SU-DHL-6 (cell line): ENCODE data around the gene SETD1A.

Experiments used
- H2AFZ ChIP-seq: fragments of 200-600 bp; sonication (generic); 2 replicates; pipeline ENCODE4 v1.6.1; 2014; ENCODE audit warnings: low read depth, mild to moderate bottlenecking, moderate library complexity, mixed read lengths, antibody characterized with exemption, low read length; ENCODE audit not compliant: severe bottlenecking
- H3F3A ChIP-seq: fragments of 200-600 bp; shearing (Covaris generic); 2 replicates; pipeline ENCODE4 v1.6.0; 2016; ENCODE audit warnings: antibody characterized with exemption, mild to moderate bottlenecking; ENCODE audit not compliant: insufficient read depth
- H3K27ac ChIP-seq: fragments of 200-600 bp; sonication (generic); 2 replicates; pipeline ENCODE4 v1.5.1; 2016; ENCODE audit warnings: low read depth, mild to moderate bottlenecking, low read length, moderate library complexity, mixed read lengths
- H3K27me3 ChIP-seq: fragments of 200-600 bp; sonication (generic), shearing (Covaris generic); 2 replicates; pipeline ENCODE4 v1.6.0; 2014; ENCODE audit warnings: mild to moderate bottlenecking, low read length
- H3K36me3 ChIP-seq: fragments of 200-600 bp; sonication (generic); 2 replicates; pipeline ENCODE4 v1.6.1; 2014; ENCODE audit warnings: mild to moderate bottlenecking, low read length, mixed read lengths
- H3K4me2 ChIP-seq: fragments of 300-600, 200-600 bp; shearing (Covaris generic), sonication (generic); 2 replicates; pipeline ENCODE4 v1.6.0; 2014; ENCODE audit warnings: low read length, low read depth, mild to moderate bottlenecking; ENCODE audit not compliant: poor library complexity, severe bottlenecking
- H3K4me3 ChIP-seq: fragments of 200-600 bp; sonication (generic); 2 replicates; pipeline ENCODE4 v1.5.1; 2014; ENCODE audit warnings: antibody characterized with exemption, low read length, mild to moderate bottlenecking, mixed read lengths; ENCODE audit not compliant: insufficient read depth, poor library complexity, severe bottlenecking
- H3K79me2 ChIP-seq: fragments of 200-600 bp; sonication (generic); 2 replicates; pipeline ENCODE4 v1.6.1; 2014; ENCODE audit warnings: mild to moderate bottlenecking, low read length, moderate library complexity; ENCODE audit not compliant: insufficient read depth
- H3K9ac ChIP-seq: fragments of 200-600 bp; sonication (generic); 2 replicates; pipeline ENCODE4 v1.7.0; 2014; ENCODE audit warnings: mild to moderate bottlenecking, low read length
- H3K9me2 ChIP-seq: fragments of 200-600 bp; sonication (generic); replicated peaks from 2 replicates; pipeline ENCODE4 v1.6.1; 2014; ENCODE audit warnings: low read length; ENCODE audit not compliant: insufficient read depth
- H3K9me3 ChIP-seq: fragments of 200-600 bp; sonication (generic); 2 replicates; pipeline ENCODE4 v1.6.1; 2014; ENCODE audit warnings: low read length, mixed read lengths; ENCODE audit not compliant: insufficient read depth
- H4K20me1 ChIP-seq: fragments of 200-600 bp; sonication (generic); 2 replicates; pipeline ENCODE4 v1.6.1; 2014; ENCODE audit warnings: low read depth, mild to moderate bottlenecking, antibody characterized with exemption, low read length, moderate library complexity, mixed read lengths
- EZH2phosphoT487 ChIP-seq: fragments of 200-600 bp; sonication (generic), shearing (Covaris generic); conservative IDR thresholded peaks from 2 replicates; pipeline ENCODE4 v1.6.1; 2018; ENCODE audit warnings: mild to moderate bottlenecking, antibody characterized with exemption, low read length, moderate library complexity, mixed read lengths
- TF ChIP-seq, protein P1 (sequence below): fragments of 200-600 bp; sonication (generic); IDR thresholded peaks from one replicate; pipeline ENCODE4 v1.5.1; 2017; ENCODE audit warnings: antibody characterized with exemption, mild to moderate bottlenecking, low read length, moderate library complexity; ENCODE audit not compliant: insufficient read depth, poor library complexity, severe bottlenecking

SETD1A gene

DNA sequence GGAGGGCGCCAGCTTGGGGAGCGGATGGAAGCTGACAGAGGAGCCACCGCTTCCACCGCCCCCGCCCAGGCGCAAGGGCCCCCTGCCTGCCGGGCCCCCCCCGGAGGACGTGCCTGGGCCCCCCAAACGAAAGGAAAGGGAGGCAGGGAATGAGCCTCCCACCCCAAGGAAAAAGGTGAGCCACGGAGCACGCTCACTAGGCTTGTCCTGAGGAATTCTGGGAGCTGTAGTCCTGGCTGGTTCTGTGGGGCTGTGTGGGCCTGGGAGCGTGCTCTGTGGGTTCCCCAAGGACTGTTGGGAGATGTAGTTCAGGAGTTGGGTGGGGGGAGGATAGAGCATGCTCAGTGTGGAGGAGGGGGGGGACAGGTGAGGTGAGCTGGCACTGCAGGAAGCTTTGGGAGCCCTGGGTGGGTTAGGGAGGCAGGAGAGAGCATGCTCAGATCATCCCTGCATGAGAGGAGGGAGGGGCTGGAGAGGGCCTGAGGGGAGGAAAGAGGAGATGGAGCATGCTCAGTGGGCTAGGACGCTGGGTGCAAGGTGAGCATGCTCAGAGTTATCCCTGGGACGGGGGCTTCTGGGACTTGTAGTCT lies 29.7 kb upstream of the SETD1A start:
- no peaks in the 10 kb centered on the region for H4K20me1 ChIP-seq
- 0 out of 2 replicates have a peak, but pooled peaks cover 3% of the 10 kb centered on the region for H3F3A ChIP-seq
- H2AFZ ChIP-seq: no peak overlapping the region
- H3K27ac ChIP-seq: no peak overlapping the region
- no peak overlapping the region for H3K4me3 ChIP-seq
- no peaks in the 10 kb centered on the region for H3K9me2 ChIP-seq
- no peaks in the 10 kb centered on the region for H3K27me3 ChIP-seq
- H3K79me2 ChIP-seq: no peaks in the 10 kb centered on the region
- no peaks in the 10 kb centered on the region for H3K9me3 ChIP-seq
- no peak overlapping the region for H3K9ac ChIP-seq
- H3K36me3 ChIP-seq: no peaks in the 10 kb centered on the region
- no peak for TF ChIP-seq EZH2phosphoT487
- TF ChIP-seq, protein P1, sequence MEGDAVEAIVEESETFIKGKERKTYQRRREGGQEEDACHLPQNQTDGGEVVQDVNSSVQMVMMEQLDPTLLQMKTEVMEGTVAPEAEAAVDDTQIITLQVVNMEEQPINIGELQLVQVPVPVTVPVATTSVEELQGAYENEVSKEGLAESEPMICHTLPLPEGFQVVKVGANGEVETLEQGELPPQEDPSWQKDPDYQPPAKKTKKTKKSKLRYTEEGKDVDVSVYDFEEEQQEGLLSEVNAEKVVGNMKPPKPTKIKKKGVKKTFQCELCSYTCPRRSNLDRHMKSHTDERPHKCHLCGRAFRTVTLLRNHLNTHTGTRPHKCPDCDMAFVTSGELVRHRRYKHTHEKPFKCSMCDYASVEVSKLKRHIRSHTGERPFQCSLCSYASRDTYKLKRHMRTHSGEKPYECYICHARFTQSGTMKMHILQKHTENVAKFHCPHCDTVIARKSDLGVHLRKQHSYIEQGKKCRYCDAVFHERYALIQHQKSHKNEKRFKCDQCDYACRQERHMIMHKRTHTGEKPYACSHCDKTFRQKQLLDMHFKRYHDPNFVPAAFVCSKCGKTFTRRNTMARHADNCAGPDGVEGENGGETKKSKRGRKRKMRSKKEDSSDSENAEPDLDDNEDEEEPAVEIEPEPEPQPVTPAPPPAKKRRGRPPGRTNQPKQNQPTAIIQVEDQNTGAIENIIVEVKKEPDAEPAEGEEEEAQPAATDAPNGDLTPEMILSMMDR: no peak
- no peak overlapping the region for H3K4me2 ChIP-seq

DNA sequence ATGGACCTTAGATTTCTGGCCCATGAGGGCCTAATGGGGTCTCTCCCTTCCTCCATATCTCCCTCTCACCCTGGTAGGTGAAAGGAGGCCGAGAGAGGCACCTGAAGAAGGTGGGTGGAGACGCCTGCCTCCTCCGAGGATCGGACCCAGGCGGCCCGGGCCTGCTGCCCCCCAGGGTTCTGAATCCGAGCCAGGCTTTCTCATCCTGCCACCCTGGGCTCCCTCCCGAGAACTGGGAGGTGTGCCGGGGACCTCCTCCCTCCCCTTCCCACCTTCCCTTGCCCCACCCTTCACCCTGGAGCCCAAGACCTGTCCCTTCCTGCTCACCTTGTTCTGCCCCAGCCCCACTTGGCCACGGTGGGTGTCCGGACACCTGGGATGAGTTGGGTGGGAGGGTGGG lies 29.2 kb upstream of the SETD1A start:
- Histone ChIP-seq H3K36me3 (no peaks in the 10 kb centered on the region), H3K9me2 (no peaks in the 10 kb centered on the region), H2AFZ (no peak overlapping the region), H3K4me2 (no peak overlapping the region), H3K79me2 (no peaks in the 10 kb centered on the region), H3K27ac (no peak overlapping the region), H3K4me3 (no peak overlapping the region), H3F3A (0 out of 2 replicates have a peak, but pooled peaks cover 3% of the 10 kb centered on the region), H3K9me3 (no peaks in the 10 kb centered on the region), H3K9ac (no peak overlapping the region), H4K20me1 (no peaks in the 10 kb centered on the region), H3K27me3 (no peaks in the 10 kb centered on the region)
- TF ChIP-seq, protein P1: no peak
- TF ChIP-seq EZH2phosphoT487: no peak

DNA sequence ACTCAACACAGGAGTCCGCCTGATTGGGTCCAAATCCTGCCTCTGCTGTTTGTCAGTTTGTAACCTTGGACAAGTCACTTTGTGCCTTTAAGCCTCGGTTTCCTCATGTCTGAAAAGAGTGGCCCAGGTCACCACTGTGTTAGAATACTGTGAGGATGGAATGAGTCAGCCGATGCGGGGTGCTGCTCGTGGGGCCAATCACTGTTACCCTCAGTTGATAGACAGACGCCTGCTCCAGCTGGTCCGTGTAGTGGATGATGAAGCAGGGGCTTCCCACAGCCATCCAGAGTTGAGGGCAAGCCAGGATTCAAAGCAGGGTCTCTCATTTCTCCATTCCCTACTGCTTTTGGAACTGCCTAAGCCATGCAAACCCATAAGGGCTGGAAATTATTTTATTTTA lies 28.4 kb upstream of the SETD1A start:
- Histone ChIP-seq H4K20me1 (no peaks in the 10 kb centered on the region), H2AFZ (no peak overlapping the region), H3K4me3 (no peak overlapping the region), H3K4me2 (no peak overlapping the region), H3F3A (0 out of 2 replicates have a peak, but pooled peaks cover 3% of the 10 kb centered on the region), H3K9me2 (no peaks in the 10 kb centered on the region), H3K27me3 (no peaks in the 10 kb centered on the region), H3K9ac (no peak overlapping the region), H3K27ac (no peak overlapping the region), H3K36me3 (no peaks in the 10 kb centered on the region), H3K79me2 (no peaks in the 10 kb centered on the region), H3K9me3 (no peaks in the 10 kb centered on the region)
- TF ChIP-seq, protein P1: no peak
- TF ChIP-seq EZH2phosphoT487: no peak
